PC-3 (cell line): ENCODE data around the gene C15orf62.

Experiments
- EZH2 ChIP-seq: fragments of 300-600 bp; sonication (generic); IDR thresholded peaks from one replicate; pipeline ENCODE4 v1.6.1; 2017; ENCODE audit warnings: antibody characterized with exemption, mild to moderate bottlenecking, low read length; ENCODE audit not compliant: unreplicated experiment
- EZH2phosphoT487 ChIP-seq: fragments of 300-600 bp; sonication (generic); IDR thresholded peaks from 2 replicates; pipeline ENCODE4 v1.6.1; 2018; ENCODE audit warnings: mild to moderate bottlenecking, antibody characterized with exemption, low read length, borderline replicate concordance
- TF ChIP-seq, protein P1 (sequence below): fragments of 300-600 bp; sonication (generic); conservative IDR thresholded peaks from 2 replicates; pipeline ENCODE4 v1.5.1; 2017; ENCODE audit warnings: antibody characterized with exemption, low read depth, mild to moderate bottlenecking, low read length

DNA sequence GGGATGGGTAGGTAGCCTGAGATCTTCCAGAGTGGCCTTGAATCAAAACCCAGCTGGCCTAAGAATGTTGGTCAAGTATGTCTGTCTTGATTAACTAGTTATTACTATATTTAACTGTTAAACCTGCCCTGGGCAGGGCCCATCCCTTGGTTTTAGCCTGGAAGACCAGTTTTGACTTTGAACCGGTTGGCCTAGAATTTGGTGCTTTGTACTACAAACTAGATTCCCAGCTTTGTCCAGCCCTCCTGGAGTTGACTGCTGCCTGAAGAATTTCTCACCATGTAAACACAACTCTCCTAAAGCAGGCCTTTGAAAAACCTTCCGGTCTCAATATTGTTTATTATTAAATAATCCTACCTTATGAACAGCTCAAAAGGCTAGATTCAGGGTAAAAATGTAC, 16.0 kb downstream of the C15orf62 start:
- TF ChIP-seq, protein P1, sequence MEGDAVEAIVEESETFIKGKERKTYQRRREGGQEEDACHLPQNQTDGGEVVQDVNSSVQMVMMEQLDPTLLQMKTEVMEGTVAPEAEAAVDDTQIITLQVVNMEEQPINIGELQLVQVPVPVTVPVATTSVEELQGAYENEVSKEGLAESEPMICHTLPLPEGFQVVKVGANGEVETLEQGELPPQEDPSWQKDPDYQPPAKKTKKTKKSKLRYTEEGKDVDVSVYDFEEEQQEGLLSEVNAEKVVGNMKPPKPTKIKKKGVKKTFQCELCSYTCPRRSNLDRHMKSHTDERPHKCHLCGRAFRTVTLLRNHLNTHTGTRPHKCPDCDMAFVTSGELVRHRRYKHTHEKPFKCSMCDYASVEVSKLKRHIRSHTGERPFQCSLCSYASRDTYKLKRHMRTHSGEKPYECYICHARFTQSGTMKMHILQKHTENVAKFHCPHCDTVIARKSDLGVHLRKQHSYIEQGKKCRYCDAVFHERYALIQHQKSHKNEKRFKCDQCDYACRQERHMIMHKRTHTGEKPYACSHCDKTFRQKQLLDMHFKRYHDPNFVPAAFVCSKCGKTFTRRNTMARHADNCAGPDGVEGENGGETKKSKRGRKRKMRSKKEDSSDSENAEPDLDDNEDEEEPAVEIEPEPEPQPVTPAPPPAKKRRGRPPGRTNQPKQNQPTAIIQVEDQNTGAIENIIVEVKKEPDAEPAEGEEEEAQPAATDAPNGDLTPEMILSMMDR, result no peak
- TF ChIP-seq EZH2 (no peak), EZH2phosphoT487 (no peak)
